HL-60/S4 treated with retinoic acid at 250 ng/mL for 4 days and 3 days (cell line): ENCODE results near the gene WDR53.
"Not testable (repeated sequence)": the region's sequence is repeated elsewhere in the genome, so short reads cannot be mapped to it uniquely, and the experiment has no call there.

ENCODE experiments used
- in situ Hi-C: fragments of 300-500 bp; cut with MboI; formaldehyde crosslinking; loops from 2 replicates; pipeline ENCODE4 v1.7.0; 2022; ENCODE audit warnings: low sequenced_read_pairs

WDR53 gene

DNA sequence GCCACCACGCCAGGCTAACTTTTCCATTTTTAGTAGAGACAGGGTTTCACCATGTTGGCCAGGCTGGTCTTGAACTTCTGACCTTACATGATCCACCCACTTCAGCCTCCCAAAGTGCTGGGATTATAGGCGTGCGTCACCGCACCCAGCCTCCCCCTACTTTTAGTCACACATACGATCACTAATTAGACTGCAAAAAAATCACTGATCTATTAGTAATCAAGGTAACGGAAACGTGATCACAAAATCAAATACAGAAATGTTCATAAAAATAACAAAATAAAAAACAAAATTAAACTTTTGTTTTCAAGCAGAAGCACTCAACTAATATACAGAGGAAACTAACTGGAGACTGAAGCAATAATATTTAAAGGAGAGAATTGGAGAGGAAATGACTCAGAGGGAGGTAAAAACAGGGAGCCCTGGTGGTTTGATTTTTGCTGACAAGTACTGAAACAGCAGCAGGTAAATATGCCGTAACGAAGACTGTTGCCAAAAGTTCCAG lies 4.6 kb downstream of the WDR53 start:
- in situ Hi-C loops, result no loop called here

DNA sequence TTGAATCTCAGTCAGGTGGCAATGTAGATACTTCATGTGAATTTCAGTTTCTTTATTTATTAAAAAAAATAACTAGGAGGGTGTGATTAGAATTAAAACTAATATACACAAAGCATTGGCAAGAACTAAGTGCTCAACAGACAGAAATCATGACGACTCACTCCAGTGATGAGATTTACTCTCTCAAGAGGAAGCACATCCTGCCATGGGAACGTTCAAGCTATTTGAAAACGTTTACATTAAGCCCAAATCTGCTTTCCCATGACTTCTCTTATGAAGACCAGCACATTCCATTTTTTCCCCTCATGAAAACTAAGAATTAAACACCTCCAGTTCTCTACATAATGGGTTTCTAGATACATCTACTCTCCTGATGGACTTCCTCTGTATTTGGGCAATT lies 8.5 kb downstream of the WDR53 start:
- in situ Hi-C loops, result no loop called here

DNA sequence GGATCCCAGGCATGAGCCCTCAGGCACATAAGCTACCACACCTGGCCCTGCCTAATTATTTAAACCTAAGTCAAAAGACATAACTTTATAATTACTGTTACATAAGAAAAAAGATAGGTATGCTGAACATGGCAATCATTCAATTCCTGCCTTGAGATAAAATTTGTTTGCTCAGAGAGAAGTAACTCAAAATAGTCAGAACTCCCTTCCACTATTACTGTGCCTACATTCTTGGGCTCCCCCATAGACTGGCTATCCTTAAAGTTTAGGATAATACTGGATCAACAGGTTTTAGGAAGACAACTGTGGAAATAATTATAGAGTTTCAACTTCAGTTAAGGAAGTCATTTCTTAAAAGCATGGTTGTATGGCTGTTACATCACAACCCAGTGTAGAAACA lies 9.9 kb downstream of the WDR53 start:
- in situ Hi-C loops, result no loop called here

DNA sequence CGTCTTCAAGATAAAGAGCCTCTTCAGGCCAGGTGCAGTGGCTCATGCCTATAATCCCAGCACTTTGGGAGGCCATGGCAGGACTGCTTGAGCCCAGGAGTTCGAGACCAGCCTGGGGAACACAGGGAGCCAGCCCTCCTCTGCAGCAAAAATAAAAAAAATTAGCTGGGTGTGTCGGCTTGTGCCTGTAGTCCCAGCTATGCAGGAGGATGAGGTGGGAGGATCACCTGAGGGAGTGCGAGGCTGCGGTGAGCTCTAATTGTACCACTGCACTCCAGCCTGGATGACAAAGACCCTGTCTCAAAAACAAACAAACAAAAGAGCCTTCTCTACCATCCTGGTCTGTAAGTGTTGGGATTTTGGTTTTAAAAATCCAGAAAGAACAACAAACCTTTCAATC lies 11.1 kb downstream of the WDR53 start:
- in situ Hi-C loops, result no loop called here

DNA sequence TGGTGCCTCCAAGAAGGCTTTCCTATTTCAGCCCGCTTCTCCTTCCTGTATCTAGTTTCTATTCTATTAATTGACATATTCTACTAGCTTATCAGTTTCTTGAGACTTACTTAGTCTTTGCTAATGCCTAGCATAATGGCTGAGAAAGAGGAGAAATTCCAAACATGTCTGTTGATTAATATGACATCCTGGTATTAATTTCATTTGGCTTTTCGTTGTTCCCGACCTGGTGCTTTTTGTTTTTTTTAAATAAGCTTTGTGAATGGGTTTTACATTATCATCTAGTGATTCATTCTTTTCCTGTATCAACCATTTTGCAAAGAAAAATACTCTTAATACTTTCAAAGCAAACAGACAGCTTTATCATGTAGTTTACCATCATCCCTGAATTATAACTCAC lies 13.1 kb downstream of the WDR53 start:
- in situ Hi-C loops, result no loop called here

DNA sequence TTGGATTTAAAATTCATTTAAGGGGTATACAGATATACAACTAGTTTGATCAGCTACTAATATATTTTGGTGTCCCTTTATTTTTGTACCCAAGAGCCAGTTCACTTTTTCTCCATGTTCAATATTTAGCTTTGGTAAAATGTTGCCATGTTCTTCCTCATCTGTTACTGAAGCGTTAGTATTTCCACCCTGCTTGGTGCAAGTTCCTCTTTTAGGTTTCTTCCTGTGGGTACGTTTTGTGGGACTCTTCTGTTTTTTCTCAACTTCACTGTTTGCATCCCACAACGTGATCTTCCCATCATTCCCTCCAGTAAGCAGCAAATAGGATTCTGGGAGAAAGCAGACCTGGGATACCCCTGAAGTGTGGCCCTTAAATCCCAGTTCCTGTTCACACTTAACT lies 14.1 kb downstream of the WDR53 start:
- in situ Hi-C loops, result no loop called here

DNA sequence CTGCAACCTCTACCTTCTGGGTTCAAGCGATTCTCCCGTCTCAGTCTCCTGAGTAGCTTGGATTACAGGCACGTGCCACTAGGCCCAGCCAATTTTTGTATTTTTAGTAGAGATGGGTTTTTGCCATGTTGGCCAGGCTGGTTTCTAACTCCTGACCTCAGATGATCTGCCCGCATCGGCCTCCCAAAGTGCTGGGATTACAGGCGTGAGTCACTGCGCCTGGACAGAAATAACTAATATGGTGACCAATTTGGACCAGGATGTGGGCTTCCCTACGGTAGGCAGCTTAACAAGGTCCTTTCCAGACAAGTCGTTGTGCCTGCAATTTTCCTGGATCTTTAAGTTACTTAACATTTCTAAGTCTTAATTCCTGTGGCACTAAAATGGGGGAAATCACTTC lies 14.8 kb downstream of the WDR53 start:
- in situ Hi-C loops, result no loop called here

DNA sequence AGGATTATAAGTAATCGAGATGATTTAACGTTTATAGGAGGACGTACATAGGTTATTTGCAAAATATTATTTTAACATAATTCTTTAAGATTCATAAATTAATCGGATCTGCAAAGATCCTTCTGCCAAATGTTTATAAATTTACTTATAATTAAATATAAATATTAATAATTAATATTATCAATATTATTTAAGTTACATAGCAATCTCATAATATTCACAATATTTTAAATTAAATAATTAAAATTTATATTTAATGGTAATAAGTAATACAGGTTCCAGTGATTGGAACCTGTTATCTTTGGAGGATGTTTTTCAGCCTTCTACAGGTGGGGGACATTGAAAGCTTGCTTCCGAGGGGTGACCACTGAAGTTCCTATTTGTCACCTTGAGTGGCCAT lies 16.1 kb downstream of the WDR53 start:
- in situ Hi-C loops, result no loop called here

DNA sequence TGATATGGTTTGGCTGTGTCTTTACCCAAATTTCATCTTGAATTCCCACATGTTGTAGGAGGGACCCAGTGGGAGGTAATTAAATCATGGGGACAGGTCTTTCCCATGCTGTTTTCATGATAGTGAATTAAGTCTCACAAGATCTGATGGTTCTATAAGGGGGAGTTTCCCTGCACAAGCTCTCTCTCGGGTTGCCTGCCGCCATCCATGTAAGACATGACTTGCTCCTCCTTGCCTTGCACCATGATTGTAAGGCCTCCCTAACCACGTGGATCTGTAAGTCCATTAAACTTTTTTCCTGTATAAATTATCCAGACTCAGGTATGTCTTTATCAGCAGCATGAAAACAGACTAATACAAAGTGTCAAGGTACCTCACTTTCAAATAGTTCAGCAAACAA lies 18.2 kb downstream of the WDR53 start:
- in situ Hi-C loops, result not testable (repeated sequence)

DNA sequence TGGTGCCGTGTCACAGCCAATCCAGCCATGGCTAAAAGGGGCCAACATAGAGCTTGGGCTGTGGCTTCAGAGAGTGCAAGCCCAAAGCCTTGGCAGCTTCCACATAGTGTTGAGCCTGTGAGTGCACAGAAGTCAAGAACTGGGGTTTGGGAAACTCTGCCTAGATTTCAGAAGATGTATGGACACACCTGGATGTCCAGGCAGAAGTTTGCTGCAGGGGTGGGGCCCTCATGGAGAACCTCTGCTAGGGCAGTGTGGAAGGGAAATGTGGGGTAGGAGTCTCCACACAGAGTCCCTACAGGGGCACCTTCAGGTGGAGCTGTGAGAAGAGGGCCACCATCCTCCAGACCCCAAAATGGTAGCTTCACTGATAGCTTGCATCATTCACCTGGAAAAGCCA lies 19.0 kb downstream of the WDR53 start:
- in situ Hi-C loops, result loop anchor here (25.0 kb wide), 1 partner anchor 638 kb away; no protein-coding TSS in a partner anchor

DNA sequence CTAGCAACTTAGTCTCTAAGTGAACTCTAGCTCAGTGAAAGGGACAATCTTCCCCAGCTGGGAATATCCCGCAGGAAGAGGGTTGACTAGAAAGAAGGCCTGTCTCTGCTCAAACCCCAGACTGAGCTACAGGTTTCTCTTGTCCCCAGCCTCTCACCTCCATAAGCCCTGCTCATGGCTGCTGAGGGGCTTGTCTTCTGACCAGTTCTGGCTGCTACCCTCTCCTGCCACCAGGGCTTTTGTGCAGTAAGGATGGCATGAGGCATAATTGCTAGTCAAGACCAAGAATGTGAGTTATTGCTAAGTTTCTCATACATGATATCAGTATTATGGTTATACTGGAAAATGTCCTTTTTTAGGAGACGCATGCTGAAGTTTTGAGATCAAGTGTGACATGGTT lies 21.3 kb downstream of the WDR53 start:
- in situ Hi-C loops, result loop anchor here (25.0 kb wide), 1 partner anchor 640 kb away; no protein-coding TSS in a partner anchor

DNA sequence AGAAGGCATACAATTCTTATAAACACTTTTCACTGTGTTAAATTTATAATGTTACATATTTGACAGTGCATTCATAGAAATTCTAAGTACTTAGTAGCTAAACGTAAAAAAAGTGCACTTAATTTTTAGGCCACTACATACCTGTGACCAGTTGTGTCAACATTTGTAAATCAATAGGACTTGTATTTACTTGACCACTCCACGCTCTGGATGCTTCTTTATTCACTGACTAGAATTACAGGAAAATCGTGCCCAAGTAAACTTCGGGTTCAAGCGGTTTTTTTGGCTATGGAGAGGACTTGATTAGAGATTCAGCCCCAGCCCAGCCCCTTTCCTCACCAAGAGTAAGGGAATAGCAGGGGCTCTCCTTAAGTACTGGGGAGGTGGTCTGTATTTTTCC lies 21.8 kb downstream of the WDR53 start:
- in situ Hi-C loops, result loop anchor here (25.0 kb wide), 1 partner anchor 641 kb away; no protein-coding TSS in a partner anchor

DNA sequence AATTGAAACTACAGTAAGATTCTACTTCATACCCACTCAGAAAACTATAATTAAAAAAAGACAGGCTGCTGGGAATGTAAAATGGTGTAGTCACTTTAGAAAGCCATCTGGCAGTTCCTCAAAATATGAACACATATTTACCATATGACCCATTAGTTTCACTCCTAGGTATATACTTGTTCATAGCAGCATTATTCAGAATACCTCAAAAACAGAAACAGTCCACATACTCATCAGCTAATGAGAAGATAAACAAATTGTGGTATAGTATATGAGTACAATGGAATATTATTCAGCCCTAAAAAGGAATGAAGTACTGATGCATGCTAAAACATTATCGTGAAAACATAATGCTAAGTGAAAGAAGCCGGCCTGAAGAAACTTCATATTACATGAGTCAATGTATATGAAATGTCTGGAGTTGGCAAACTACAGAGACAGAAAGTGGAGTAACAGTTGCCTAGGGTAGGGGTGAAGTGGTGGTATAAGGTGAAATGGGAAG lies 23.8 kb downstream of the WDR53 start:
- in situ Hi-C loops, result loop anchor here (25.0 kb wide), 1 partner anchor 643 kb away; no protein-coding TSS in a partner anchor

DNA sequence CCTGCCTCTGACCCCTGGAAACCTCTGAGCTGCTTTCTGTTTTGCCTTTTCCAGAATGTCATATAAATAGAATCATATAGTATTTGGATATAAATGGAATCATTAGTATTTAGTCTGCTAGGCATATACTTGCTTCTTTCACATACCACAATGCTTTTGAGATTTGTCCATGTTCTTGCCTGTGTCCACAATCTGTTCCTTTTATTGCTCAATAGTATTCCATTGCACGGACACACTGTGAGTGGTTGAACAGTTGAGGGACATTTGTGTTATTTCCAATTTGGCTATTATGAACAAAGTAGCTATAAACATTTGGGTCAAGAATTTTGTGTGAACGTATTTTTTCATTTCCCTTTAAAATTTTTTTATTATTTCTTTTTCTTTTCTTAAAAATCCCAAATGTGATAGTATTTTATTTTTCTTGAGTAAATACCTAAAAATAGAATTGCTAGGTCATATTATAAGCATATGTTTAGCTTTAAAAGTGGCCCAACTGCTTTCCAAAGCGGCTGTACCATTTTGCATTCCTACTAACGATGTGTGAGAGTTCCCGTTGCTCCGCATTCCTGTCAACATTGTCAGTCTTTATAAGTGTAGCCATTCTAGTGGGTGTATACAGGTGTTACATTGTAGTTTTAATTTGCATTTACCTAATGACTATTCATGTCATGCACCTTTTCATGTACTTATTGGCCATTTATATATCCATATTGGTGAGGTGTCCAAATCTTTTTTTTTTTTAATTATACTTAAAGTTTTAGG lies 26.5 kb downstream of the WDR53 start:
- in situ Hi-C loops, result loop anchor here (25.0 kb wide), 1 partner anchor 645 kb away; no protein-coding TSS in a partner anchor

DNA sequence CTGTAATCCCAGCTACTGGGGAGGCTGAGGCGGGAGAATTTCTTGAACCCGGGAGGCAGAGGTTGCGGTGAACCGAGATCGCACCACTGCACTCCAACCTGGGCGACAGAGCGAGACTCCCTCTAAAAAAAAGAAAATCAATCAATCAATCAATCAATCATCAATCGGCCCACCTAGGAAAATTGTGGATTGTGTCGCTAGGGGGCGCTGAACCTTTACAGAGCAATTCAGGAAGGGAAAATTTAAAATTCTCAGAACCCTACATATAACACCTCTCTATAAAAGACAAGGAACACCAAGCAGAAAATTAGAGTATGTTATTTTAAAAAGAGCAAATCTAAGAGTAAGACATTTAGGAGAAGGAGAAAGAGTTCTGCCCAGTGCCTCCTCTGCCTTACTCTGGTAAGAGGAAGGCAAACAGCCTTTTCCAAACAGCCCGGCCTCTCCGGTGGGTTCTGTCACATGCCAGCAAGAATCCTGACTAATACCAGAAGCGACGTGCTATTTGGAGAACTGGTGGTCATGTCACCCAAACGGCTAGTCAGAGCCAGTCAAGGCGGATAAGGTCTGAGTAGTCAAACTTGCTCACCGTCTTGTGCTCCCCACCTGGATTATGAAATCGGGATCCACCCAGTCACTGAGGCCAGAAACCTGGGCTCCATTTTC lies 30.9 kb downstream of the WDR53 start:
- in situ Hi-C loops, result loop anchor here (25.0 kb wide), 1 partner anchor 650 kb away; no protein-coding TSS in a partner anchor

DNA sequence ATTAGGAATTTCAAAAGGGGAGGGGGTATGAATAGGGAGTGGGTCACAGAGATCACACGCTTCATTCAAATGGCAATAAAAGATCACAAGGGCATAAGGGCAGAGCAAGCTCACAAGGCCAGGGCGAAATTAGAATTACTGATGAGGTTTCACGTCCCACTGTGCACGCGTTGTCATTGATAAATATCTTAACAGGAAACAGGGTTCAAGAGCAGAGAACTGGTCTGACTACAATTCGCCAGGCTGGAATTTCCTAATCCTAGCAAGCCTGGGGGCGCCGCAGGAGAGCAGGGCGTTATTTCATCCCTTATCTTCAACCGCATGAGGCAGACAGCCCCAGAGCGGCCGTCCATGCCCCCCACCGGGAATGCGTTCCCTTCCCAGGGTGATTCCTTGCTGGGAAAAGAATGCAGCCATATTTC lies 35.1 kb downstream of the WDR53 start:
- in situ Hi-C loops, result loop anchor here (25.0 kb wide), 1 partner anchor 654 kb away; no protein-coding TSS in a partner anchor

DNA sequence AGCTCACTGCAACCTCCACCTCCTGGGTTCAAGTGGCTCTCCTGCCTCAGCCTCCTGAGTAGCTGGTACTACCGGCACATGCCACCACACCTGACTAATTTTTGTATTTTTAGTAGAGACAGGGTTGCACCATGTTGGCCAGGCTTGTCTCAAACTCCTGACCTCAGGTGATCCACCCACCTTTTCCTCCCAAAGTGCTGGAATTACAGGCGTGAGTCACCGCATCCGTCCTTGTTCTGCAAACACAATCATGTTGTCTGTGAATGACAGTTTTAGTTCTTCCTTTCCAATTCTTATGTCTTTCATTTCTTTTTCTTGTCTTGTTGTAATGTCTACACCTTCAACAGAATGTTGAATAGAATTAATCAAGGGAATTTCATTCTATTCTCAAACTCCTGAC lies 36.9 kb downstream of the WDR53 start:
- in situ Hi-C loops, result loop anchor here (25.0 kb wide), 1 partner anchor 656 kb away; no protein-coding TSS in a partner anchor

DNA sequence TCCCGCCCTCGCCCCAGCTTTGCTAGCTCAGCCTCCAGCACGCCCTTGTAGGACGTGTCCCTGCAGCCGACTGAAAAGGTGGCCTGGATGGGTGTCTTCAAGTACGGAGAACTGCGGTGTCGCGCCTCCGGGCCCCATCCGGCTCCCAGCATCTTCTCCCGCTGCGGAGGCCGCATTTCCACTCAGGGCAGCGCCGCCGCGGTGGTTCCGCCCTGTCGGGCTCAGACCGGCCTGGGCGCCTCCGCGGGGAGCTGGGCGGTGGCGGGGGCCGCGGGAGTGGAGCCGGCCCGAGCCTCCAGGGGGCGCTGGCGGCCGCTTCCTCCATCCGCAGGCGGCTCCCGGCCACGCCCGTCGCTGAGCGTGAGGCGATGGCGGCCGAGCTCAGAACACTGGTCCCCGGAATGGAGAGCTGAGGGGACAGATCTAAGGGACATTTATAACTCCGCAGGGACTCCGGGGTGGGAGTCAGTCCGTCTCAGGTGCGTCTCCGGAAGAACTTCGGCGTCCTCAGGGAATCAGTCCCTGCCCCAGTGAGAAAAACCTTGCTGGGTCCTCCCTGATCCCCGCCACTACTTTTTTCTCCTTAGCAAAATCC lies 39.6 kb downstream of the WDR53 start:
- in situ Hi-C loops, result loop anchor here (25.0 kb wide), 1 partner anchor 659 kb away; no protein-coding TSS in a partner anchor

DNA sequence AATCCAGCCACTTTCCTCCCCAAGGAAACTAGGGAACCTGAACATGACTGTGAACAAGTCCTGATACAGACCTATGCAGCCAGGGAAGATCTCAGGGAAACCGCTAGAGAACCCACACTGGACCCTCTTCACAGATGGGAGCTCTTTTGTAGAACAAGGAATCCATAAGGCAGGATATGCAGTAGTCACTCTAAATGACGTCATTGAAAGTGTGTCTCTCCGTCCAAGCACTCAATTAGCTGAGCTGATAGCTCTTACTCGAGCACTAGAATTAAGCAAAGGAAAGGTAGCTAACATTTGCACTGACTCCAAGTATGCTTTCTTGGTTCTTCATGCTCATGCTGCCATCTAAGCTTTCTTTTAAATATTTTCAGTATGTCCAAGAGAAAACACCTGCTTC lies 43.2 kb downstream of the WDR53 start:
- in situ Hi-C loops, result loop anchor here (25.0 kb wide), 1 partner anchor 662 kb away; no protein-coding TSS in a partner anchor

DNA sequence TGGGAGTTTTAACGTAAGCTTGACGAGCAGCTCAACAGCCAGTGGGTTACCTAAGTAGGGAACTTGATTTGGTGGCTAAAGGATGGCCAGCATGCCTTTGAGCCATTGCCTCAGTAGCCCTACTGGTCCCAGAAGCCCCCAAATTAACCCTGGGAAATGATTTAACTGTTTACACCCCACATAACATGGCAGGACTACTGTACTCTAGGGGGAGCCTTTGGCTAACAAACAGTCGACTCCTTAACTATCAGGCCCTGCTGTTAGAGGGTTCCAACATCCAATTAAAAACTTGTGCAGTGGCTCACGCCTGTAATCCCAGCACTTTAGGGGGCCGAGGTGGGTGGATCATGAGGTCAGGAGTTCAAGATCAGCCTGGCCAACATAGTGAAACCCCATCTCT lies 43.8 kb downstream of the WDR53 start:
- in situ Hi-C loops, result loop anchor here (25.0 kb wide), 1 partner anchor 462 kb away; no protein-coding TSS in a partner anchor

DNA sequence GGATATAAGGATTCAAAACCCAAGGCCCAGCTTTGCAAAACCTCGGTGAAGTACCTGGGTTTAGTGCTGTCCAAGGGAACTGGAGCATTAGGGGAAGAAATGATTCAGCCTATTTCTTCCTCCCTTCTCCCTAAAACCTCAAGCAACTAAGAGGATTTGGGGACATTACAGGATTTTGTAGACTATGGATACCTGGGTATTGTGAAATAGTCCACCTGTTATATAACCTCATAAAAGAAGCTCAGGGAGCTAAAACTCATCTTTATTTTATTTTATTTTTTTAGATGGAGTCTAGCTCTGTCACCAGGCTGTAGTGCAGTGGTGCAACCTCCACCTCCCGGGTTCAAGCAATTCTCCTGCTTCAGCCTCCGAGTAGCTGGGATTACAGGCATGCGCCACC lies 44.5 kb downstream of the WDR53 start:
- in situ Hi-C loops, result loop anchor here (25.0 kb wide), 1 partner anchor 462 kb away; no protein-coding TSS in a partner anchor
